ENCODE data around the gene TRAF2.
"Not testable (repeated sequence)": the region's sequence is repeated elsewhere in the genome, so short reads cannot be mapped to it uniquely, and the experiment has no call there.

Gene TRAF2

DNA sequence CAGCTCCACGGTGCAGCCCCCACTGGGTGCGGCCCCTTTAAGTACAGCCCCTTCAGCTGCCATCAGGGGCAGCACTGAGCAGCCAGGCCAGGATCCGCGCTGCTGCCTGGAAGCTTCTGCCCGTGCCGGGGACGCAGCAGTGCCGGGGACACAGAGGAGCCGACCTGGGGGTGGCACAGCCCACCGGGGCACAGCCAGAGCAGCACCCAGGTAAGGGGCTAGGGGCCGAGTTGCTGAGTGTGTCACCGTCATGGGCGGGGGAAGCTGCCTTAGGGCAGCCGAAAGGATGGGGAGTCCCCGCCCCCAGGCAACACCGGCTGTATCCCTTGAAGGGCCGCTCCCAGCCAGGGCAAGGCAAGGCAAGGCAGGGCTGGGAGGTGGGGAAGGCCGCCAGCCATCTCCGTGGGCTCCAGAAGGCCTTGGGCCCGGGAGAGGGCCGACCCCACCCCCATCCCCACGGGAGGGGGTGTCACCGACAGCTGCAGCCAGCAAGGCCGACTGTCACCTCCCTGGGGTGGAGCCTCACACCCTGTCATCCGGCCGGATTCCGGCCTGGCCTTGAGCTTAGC is 43.9 kb upstream of the TRAF2 start, which contains the start of gene AJM1:
Gene AJM1, plus strand, starts transcription at position 99 of the 569 bp plus-strand sequence. CDS start 1,937 bp downstream, outside the sequence.
- DNase-seq (ENCODE audit: low spot score); H3K9me3 ChIP-seq (ENCODE audit: severe bottlenecking); H3K27ac ChIP-seq (ENCODE audit: poor library complexity, severe bottlenecking); H3K4me1 ChIP-seq (ENCODE audit: insufficient read depth, poor library complexity, severe bottlenecking); H3K4me3 ChIP-seq (ENCODE audit: severe bottlenecking); H3K36me3 ChIP-seq (ENCODE audit: low read depth): not testable (repeated sequence)
- ATAC-seq (ENCODE audit: low read depth) = peak; percentile 49
- H3K27me3 ChIP-seq (ENCODE audit: insufficient read depth, poor library complexity, severe bottlenecking) = peaks cover 22% of the 10 kb centered on the region
- TF ChIP-seq, protein P1, sequence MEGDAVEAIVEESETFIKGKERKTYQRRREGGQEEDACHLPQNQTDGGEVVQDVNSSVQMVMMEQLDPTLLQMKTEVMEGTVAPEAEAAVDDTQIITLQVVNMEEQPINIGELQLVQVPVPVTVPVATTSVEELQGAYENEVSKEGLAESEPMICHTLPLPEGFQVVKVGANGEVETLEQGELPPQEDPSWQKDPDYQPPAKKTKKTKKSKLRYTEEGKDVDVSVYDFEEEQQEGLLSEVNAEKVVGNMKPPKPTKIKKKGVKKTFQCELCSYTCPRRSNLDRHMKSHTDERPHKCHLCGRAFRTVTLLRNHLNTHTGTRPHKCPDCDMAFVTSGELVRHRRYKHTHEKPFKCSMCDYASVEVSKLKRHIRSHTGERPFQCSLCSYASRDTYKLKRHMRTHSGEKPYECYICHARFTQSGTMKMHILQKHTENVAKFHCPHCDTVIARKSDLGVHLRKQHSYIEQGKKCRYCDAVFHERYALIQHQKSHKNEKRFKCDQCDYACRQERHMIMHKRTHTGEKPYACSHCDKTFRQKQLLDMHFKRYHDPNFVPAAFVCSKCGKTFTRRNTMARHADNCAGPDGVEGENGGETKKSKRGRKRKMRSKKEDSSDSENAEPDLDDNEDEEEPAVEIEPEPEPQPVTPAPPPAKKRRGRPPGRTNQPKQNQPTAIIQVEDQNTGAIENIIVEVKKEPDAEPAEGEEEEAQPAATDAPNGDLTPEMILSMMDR (IDR thresholded peaks at IDR 0.05; ENCODE audit: poor library complexity, severe bottlenecking) = peak; percentile 77

DNA sequence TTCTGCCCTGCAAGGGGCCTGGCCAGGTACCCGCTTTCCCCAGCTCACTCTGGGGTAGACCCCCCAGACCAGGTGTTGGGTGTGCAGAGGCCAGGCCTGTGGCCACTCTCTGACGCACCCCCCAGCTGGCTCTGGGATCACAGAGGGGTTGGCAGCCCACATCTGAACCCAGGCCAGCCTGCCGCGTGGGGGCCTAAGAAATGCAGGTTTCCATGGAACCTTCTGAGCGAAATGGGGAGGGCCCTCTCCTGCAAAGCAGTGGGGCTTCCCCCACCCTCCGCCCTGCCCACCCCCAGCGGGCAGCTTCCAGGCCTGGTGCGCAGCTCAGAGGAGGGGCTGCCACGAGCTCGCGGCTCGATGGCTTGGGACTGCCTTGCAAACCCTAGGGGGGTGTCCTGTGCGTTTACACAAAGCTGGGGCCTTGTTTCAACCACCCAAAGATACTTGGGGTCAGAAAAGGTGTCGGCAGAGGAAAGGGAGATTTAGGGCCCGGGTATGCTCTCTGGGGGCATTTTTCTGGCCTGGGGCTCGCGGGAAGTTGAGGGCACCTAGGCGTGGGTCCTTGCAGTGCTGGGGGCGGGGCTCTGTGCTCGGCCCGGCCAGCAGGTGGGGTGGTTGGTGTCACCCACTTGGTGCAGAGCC is 43.0 kb upstream of the TRAF2 start:
- not testable (repeated sequence) for ATAC-seq (ENCODE audit: low read depth); H3K4me3 ChIP-seq (ENCODE audit: severe bottlenecking); H3K36me3 ChIP-seq (ENCODE audit: low read depth); H3K27ac ChIP-seq (ENCODE audit: poor library complexity, severe bottlenecking); H3K9me3 ChIP-seq (ENCODE audit: severe bottlenecking); H3K4me1 ChIP-seq (ENCODE audit: insufficient read depth, poor library complexity, severe bottlenecking); DNase-seq (ENCODE audit: low spot score)
- peaks cover 22% of the 10 kb centered on the region for H3K27me3 ChIP-seq (ENCODE audit: insufficient read depth, poor library complexity, severe bottlenecking)

DNA sequence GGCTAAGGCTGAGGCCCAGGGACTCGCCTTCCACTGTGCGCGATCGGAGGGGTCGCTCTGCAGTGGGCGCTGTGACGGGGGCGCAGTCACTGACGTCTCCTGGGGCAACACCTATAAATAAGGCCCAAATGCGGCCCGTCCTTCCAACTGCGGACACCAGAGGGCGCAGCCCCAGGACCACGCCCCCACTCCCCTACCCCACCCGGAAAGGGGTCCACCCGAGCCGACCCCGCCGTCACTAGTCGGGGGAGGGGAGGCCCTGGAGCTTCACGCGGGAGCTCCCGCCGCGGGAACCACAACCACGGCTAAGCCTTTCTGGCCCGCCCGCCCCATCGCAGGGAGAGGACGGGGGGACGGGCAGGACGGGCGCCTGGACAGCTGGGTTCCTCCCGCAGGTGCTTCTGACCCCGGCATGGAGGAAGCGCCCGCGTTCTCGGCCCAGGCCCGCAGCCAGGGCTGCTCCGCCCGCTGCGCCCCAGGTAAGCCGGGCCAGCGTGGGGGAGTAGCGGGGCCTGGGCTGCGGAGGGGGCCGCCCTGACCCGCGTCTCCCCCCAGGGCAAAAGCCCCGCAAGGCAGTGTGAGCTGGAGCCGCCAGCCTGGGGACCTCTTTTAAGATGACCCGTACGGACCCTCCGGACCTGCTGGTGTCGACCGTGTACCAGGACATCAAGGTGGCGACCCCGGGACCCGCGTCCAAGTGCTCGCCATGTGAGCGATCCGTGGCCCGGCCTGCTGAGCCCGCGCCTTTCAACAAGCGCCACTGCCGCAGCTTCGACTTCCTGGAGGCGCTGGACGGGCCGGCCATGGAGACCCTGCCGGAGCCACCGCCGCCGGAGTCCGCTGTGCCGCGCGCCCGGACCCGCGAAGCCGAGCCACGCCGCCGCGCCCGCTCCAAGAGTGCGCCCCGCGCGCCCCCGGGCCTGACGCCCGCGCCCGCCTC is 42.2 kb upstream of the TRAF2 start:
- H3K36me3 ChIP-seq (ENCODE audit: low read depth); H3K27ac ChIP-seq (ENCODE audit: poor library complexity, severe bottlenecking); ATAC-seq (ENCODE audit: low read depth); H3K4me1 ChIP-seq (ENCODE audit: insufficient read depth, poor library complexity, severe bottlenecking); H3K9me3 ChIP-seq (ENCODE audit: severe bottlenecking); DNase-seq (ENCODE audit: low spot score); H3K4me3 ChIP-seq (ENCODE audit: severe bottlenecking): not testable (repeated sequence)
- H3K27me3 ChIP-seq (ENCODE audit: insufficient read depth, poor library complexity, severe bottlenecking) = peaks cover 22% of the 10 kb centered on the region
- TF ChIP-seq, protein P1 (IDR thresholded peaks at IDR 0.05; ENCODE audit: poor library complexity, severe bottlenecking) = peak; percentile 69

DNA sequence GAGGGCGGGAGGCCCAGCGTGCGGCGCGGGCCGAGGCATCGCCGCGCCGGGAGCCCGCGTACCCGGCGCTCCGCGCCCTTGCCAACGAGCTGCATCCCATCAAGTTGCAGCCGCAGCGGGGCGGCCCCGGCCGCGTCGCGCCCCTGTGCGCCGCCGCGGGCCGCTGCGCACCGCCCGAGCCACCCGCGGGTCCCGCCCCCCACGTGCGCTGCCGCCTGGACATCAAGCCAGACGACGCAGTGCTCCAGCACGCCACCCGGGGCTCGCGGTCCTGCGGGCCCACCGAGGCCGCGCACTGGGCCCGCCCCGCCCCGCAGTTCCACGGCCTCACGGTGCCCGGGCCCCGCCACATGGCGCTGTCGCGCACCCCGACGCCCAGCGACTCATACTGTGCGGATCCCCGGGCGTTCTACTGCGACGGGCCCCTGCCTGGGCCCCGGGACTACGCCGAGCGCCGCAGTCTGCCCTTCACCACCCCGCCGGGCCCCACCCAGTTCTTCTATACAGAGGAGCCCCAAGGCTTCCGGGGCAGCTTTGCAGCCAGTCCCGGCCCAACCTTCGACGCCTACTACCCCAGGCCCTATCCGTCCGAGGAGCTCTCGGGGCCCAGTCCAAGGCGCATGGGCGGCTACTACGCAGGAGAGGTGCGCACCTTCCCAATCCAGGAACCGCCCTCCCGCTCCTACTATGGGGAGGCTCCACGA is 41.4 kb upstream of the TRAF2 start:
- Histone ChIP-seq H3K27ac (ENCODE audit: poor library complexity, severe bottlenecking) (no peak overlapping the region), H3K9me3 (ENCODE audit: severe bottlenecking) (no peaks in the 10 kb centered on the region), H3K4me3 (ENCODE audit: severe bottlenecking) (no peak overlapping the region), H3K4me1 (ENCODE audit: insufficient read depth, poor library complexity, severe bottlenecking) (no peaks in the 10 kb centered on the region), H3K36me3 (ENCODE audit: low read depth) (peaks cover under 1% of the 10 kb centered on the region), H3K27me3 (ENCODE audit: insufficient read depth, poor library complexity, severe bottlenecking) (peaks cover 22% of the 10 kb centered on the region)
- ATAC-seq (ENCODE audit: low read depth) = no peak
- TF ChIP-seq, protein P1 (IDR thresholded peaks at IDR 0.05; ENCODE audit: poor library complexity, severe bottlenecking) = no peak
- no peak for DNase-seq (ENCODE audit: low spot score)

All from RWPE2 (cell line).